Mesodermal cell (in vitro differentiated cells): ENCODE measurements around the gene ADD2.

Source experiments
- H3K27ac ChIP-seq: 2 replicates; pipeline ENCODE4 v1.7.0; 2013; ENCODE audit warnings: mild to moderate bottlenecking, low read depth, low read length, moderate library complexity; ENCODE audit not compliant: severe bottlenecking
- H3K36me3 ChIP-seq: 2 replicates; pipeline ENCODE4 v1.7.1; 2013; ENCODE audit warnings: mild to moderate bottlenecking, low read length, moderate library complexity; ENCODE audit not compliant: control insufficient read depth, insufficient read depth
- H3K4me1 ChIP-seq: one replicate; pipeline ENCODE4 v1.7.1; 2013; ENCODE audit warnings: mild to moderate bottlenecking, low read length; ENCODE audit not compliant: insufficient read depth, control insufficient read depth, poor library complexity, severe bottlenecking
- H3K4me3 ChIP-seq: 2 replicates; pipeline ENCODE4 v1.7.0; 2013; ENCODE audit warnings: low read length, control low read depth, mild to moderate bottlenecking; ENCODE audit not compliant: insufficient read depth, poor library complexity, severe bottlenecking; ENCODE audit errors: extremely low read depth
- H3K9me3 ChIP-seq: 2 replicates; pipeline ENCODE4 v1.7.1; 2013; ENCODE audit warnings: mild to moderate bottlenecking, low read length, moderate library complexity; ENCODE audit not compliant: control insufficient read depth
- WGBS, 2 experiments: methylation state at CpG; one replicate each; pipeline ENCODE4 v1.1.5; 2013; ENCODE audit warnings: missing lambda C conversion rate in 2 of 2; ENCODE audit not compliant: insufficient coverage in 2 of 2; 5-methylcytosine and 5-hydroxymethylcytosine counted together

Gene ADD2

DNA sequence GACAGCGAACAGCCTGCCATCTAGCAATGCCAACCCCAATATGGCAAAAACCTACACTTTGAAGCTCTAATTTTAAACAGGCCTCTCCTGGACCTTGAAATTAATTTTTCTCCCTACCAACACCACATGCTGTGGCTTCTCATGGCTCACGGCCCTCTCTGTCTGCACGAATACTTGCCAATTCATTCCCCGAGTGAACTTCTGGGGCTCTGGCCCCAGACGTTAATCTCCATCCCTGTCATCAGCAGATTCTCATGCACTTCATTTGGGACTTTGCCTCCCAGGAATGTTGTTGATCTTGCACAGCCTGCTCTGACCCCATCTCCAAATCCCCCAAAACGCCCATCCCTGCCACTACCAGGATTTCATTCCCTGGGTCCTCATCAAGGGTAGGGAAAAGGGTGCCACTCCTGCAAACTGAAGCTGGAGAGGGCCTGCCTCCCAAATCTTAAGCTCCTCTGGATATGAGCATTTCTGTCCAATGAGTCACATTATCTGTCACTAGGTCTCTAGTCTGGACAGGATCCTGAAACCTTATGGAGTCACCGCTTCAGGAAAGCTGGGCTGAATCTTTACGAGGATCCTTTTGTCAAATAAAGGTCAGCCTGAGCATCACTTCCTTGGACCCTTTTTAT lies 12.0 kb upstream of the ADD2 start:
- WGBS, 2 experiments = 80 to 87% methylated on average over 6 of the region's 8 CpGs
- Histone ChIP-seq H3K36me3 (no peaks in the 10 kb centered on the region), H3K4me3 (no peak overlapping the region), H3K27ac (no peak overlapping the region), H3K9me3 (no peaks in the 10 kb centered on the region), H3K4me1 (peaks cover 7% of the 10 kb centered on the region)

DNA sequence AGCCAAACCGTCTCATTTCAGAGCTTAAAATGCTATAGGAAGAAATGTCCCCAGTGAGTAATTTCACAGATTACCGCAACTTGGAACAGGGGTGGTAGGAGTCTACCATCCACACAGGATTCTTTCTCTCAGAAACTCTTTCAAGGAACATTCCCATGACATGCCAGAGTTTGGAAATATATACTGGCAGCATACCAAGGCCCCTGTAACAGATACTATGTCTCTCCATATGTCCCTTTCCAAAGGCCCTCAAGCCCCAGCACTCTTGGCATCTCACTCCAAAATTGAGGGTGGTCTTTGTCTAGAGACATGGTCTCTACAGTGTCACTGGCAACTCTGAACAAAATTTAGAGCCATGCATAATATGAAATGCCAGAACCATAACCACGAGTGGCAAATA lies 11.5 kb upstream of the ADD2 start:
- WGBS, 2 experiments = 87 to 89% methylated on average over 1 to 2 of the region's 3 CpGs
- peaks cover 7% of the 10 kb centered on the region for H3K4me1 ChIP-seq
- no peak overlapping the region for H3K4me3 ChIP-seq

DNA sequence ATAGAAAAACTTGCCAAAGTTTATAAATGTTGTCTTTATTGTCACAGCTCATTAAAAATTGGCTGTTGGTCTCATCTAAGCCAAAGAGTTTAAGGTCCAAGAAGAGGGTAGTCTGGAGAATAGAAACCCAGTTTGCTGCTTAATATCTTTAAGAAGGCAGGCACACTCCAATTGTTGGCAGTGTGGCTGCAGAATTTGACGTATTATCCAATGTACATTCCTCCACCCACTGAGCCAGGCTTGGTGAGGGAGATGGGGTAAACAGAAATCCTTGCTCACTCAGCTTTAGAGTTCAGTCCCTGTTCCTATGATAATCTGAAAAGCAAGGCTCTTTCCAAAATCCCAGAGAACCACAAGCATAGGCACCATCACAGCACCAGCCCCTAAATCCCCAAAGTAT lies 10.7 kb upstream of the ADD2 start:
- 100% methylated on average over 1 of the region's 1 CpG; no CpG with 5 or more reads in 1 of the 2 experiments for WGBS, 2 experiments
- no peaks in the 10 kb centered on the region for H3K36me3 ChIP-seq
- peaks cover 7% of the 10 kb centered on the region for H3K4me1 ChIP-seq
- H3K27ac ChIP-seq = no peak overlapping the region
- H3K4me3 ChIP-seq = no peak overlapping the region
- no peaks in the 10 kb centered on the region for H3K9me3 ChIP-seq

More for the DNA sequence above, 11.5 kb upstream of the ADD2 start:
- Histone ChIP-seq H3K27ac (no peak overlapping the region), H3K9me3 (no peaks in the 10 kb centered on the region), H3K36me3 (no peaks in the 10 kb centered on the region)

DNA sequence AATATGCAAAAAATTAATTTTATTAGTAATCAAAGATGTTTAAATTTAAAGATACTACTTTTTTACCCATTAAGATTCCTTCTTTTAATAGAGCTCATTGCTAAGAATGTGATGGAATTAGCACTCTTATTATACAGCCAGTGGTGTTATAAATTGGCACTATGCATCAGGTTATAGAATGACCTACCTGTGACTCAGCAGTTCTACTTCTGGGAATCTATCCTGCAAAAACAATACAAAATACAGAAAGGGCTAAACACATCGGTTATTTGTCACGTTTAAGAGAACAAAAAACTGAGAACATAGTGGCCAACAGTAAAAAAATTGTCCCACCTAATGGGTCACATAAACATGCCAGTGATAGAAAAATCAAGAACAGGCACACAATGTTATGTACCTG lies 9.4 kb upstream of the ADD2 start:
- WGBS, 2 experiments = 100% methylated on average over 2 of the region's 2 CpGs; no CpG with 5 or more reads in 1 of the 2 experiments
- H3K4me1 ChIP-seq = peaks cover 7% of the 10 kb centered on the region

DNA sequence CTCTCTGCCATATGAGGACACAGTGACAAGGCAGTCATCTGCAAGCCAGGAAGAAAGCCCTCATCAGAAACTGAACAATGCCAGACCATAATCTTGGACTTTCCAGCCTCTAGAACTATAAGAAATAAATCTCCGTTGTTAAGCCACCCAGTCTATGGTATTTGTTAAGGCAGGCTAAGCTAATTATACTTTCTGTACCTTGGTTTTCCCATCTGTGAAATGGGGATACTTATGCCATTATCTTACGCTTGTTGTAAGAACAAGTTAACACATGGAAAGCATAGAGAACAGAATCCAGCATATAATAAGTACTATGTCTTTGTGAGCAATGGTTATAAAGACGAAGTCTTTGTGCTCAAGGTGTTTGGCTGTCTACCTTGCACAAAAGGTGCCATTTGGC lies 8.3 kb upstream of the ADD2 start:
- no peak overlapping the region for H3K27ac ChIP-seq
- H3K4me1 ChIP-seq = peaks cover 7% of the 10 kb centered on the region
- no peaks in the 10 kb centered on the region for H3K9me3 ChIP-seq
- no peak overlapping the region for H3K4me3 ChIP-seq
- H3K36me3 ChIP-seq = no peaks in the 10 kb centered on the region
- 80 to 100% methylated on average over 1 to 2 of the region's 3 CpGs for WGBS, 2 experiments

More for the DNA sequence above, 9.4 kb upstream of the ADD2 start:
- H3K27ac ChIP-seq = no peak overlapping the region
- H3K4me3 ChIP-seq = no peak overlapping the region
- H3K9me3 ChIP-seq = no peaks in the 10 kb centered on the region
- H3K36me3 ChIP-seq = no peaks in the 10 kb centered on the region

DNA sequence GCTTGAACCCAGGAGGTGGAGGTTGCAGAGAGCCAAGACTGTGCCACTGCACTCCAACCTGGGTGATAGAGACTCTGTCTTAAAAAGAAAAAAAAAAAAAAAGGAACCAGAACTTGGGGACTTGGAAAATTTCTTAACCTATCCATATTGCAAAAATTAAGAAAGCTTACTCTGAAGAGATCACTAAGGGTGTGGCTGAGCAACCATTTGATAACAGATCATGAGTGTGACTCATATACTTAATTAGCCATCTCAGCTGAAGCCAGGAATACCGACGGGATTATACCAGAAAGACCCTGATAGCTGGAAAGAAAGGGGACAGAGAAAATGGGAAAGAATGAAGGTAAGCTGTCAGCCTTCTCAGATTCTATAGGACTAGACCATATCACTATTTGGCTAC lies 7.1 kb upstream of the ADD2 start:
- H3K4me1 ChIP-seq = peaks cover 6% of the 10 kb centered on the region
- no peaks in the 10 kb centered on the region for H3K9me3 ChIP-seq
- no peaks in the 10 kb centered on the region for H3K36me3 ChIP-seq
- WGBS, 2 experiments = 80% methylated on average over 2 of the region's 2 CpGs; no CpG with 5 or more reads in 1 of the 2 experiments
- H3K27ac ChIP-seq = no peak overlapping the region
- no peak overlapping the region for H3K4me3 ChIP-seq

DNA sequence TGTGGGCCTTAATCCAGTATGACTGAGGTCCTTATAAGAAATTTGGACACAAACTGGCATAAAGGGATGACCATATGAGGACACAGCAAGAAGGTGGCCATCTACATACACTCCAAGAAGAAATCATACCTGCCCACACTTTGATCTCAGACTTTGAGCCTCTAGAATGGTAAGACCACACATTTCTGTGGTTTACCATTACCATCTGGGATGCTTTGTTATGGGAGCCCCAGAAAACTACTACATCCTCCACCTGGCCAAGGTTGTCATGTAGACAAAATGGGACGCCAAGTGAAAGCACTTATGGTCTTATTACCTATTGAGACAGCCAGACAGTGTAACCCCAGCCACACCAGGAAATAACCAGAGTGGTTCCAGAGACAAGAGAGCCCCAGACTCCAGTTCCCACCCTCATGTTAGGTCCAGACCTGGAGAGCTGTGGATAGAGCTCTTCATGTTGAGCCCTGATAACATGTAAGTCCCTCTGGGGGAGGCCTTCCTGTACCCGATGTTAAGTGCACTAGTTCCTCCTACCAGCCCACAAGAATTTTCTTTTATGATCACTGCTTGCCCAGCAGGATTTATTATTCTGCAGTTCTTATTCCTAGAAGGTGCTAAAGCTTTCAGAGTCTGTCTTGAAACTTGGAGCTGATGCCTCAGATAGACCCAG lies 4.6 kb upstream of the ADD2 start:
- Histone ChIP-seq H3K4me1 (no peaks in the 10 kb centered on the region), H3K36me3 (no peaks in the 10 kb centered on the region), H3K4me3 (no peak overlapping the region), H3K27ac (no peak overlapping the region), H3K9me3 (no peaks in the 10 kb centered on the region)
- WGBS, 2 experiments = 80 to 94% methylated on average over 1 to 2 of the region's 2 CpGs

DNA sequence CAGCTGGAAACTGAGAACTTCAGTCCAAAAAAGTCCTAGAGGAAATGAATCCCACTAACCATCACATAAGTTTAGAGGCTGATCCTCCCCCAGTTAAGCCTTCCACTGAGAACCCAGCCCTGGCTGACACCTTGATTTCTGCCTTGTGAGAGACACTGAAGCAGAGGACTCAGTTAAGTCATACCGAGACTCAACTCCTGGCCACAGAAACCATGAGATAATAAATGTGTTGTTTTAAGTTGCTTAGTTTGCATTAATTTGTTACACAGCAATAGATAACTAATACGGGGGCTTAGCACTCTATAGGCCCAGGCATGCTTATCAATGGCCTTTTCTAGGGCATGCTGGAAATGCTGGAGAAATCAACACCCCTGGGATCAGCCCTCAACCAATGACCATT lies 3.4 kb upstream of the ADD2 start:
- Histone ChIP-seq H3K9me3 (no peaks in the 10 kb centered on the region), H3K36me3 (no peaks in the 10 kb centered on the region), H3K27ac (no peak overlapping the region), H3K4me3 (no peak overlapping the region), H3K4me1 (no peaks in the 10 kb centered on the region)
- 80 to 89% methylated on average over 1 of the region's 2 CpGs for WGBS, 2 experiments

DNA sequence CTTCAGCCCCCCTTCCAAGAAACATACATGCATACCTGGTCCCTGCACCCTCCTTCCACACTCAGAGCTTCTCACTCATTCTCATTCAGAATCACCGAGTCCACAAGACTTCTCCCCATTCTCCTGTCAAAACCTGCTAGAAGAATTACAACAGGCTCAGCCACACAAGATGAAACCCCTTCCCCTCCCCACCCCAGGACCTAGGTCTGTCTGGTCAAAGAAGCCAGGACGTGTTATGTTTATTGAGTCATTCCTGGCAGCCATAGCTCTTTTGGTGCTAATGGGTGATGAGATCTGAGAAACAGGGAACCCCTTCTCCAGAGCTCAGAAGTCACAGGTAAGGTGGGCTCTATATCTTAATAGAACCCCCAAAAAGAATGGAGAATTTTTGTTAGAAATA lies 1.4 kb upstream of the ADD2 start:
- WGBS, 2 experiments = 60 to 67% methylated on average over 1 of the region's 2 CpGs
- no peaks in the 10 kb centered on the region for H3K4me1 ChIP-seq

DNA sequence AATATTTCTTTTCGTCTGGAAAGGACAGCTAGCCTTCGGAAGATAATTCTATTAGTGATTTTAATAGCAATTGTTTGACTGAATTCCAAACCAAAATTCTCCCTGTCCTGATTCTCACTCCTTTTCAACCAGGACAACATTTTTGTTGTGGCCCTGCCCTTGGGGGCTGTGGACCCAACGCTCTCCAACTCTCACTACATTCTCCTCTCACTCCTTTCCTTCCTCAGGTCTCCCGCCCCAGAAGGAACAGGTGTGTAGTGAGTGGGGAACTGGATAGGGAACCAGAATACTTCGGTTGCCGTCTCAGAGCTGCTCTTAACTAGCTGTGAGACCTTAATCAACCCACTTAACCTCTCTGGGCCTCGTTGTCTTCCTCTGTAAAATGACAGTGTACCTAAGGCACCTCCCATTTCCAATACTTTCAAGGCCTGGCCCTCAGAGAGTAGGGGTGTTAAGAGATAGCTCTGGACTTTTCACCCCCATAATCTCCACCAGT lies 638 bp upstream of the ADD2 start:
- H3K9me3 ChIP-seq = no peaks in the 10 kb centered on the region
- H3K4me1 ChIP-seq = no peaks in the 10 kb centered on the region
- H3K36me3 ChIP-seq = no peaks in the 10 kb centered on the region
- H3K4me3 ChIP-seq = peak overlapping the region; percentile 5
- WGBS, 2 experiments = no CpG with 5 or more reads among the region's 7 CpGs
- no peak overlapping the region for H3K27ac ChIP-seq

More for the DNA sequence above, 1.4 kb upstream of the ADD2 start:
- H3K9me3 ChIP-seq = no peaks in the 10 kb centered on the region
- no peaks in the 10 kb centered on the region for H3K36me3 ChIP-seq
- no peak overlapping the region for H3K4me3 ChIP-seq
- H3K27ac ChIP-seq = no peak overlapping the region
